Urinary bladder (tissue), 4 donors: ENCODE measurements around the gene TEKT3. TPM values are rescaled to one million over a fixed set of nuclear protein-coding genes. Genes with fewer than 3 reads are reported as not detected.

Source experiments
- DNase-seq: peaks from one replicate; pipeline ENCODE4 v3.0.0-alpha.2; 2015; ENCODE audit errors: extremely low spot score
- H3K27ac ChIP-seq: one replicate; pipeline ENCODE4 v1.5.1; 2013; ENCODE audit warnings: low read depth, mild to moderate bottlenecking, moderate library complexity
- H3K36me3 ChIP-seq: one replicate; pipeline ENCODE4 v1.6.1; 2013; ENCODE audit warnings: mild to moderate bottlenecking, moderate library complexity; ENCODE audit not compliant: insufficient read depth
- H3K4me1 ChIP-seq: one replicate; pipeline ENCODE4 v1.6.1; 2013; ENCODE audit warnings: mild to moderate bottlenecking, moderate library complexity; ENCODE audit not compliant: insufficient read depth
- H3K4me3 ChIP-seq: one replicate; pipeline ENCODE4 v1.5.1; 2013; ENCODE audit warnings: low read depth, low read length
- WGBS: extraction: QIAGEN DNeasy Blood & Tissue Kit; methylation state at CpG from one replicate; pipeline ENCODE4 v1.1.7; 2013; 5-methylcytosine and 5-hydroxymethylcytosine counted together
- polyA plus RNA-seq: library from polyadenylated mRNA; stranded (reverse); fragments of 200-250 nt; gene quantifications from one replicate; pipeline ENCODE4 v1.2.3, GENCODE V29; 2013
- total RNA-seq: library from RNA; depleted of rRNA; stranded (reverse); fragments of >200 nt; gene quantifications from one replicate; pipeline ENCODE4 v1.2.3, GENCODE V29; 2014
- donor health status: healthy with polysubstance abuse.
- donor health status: healthy.

The TEKT3 gene
- total RNA-seq (1.1 TPM), polyA plus RNA-seq (1.0 TPM)

- Histone ChIP-seq H3K36me3 (no peaks in the 10 kb centered on the region), H3K4me1 (no peaks in the 10 kb centered on the region), H3K4me3 (peak within 1 kb of the TSS; percentile 43), H3K27ac (no peak within 1 kb of the TSS)
- WGBS: under 1% methylated on average over 36 of the region's 36 CpGs
- peak; percentile 37 for DNase-seq
Observed at GRCh38 chr17:15341385-15341849, at the start of gene TEKT3. Gene TEKT3, minus strand, starts transcription at chr17:15341597. Its CDS starts 10,012 bp downstream, at chr17:15331585.

- WGBS: 70% methylated on average over 8 of the region's 8 CpGs
- Histone ChIP-seq H3K4me3 (no peak overlapping the region), H3K36me3 (no peaks in the 10 kb centered on the region), H3K27ac (no peak overlapping the region), H3K4me1 (no peaks in the 10 kb centered on the region)
- DNase-seq: no peak
Observed at GRCh38 chr17:15388356-15389041, 47.1 kb upstream of the TEKT3 start.

- WGBS: 95% methylated on average over 4 of the region's 4 CpGs
- no peaks in the 10 kb centered on the region for H3K36me3 ChIP-seq
- no peaks in the 10 kb centered on the region for H3K4me1 ChIP-seq
- no peak for DNase-seq
- no peak overlapping the region for H3K27ac ChIP-seq
- no peak overlapping the region for H3K4me3 ChIP-seq
Observed at GRCh38 chr17:15386083-15386482, 44.7 kb upstream of the TEKT3 start.

- no peaks in the 10 kb centered on the region for H3K4me1 ChIP-seq
- H3K36me3 ChIP-seq: no peaks in the 10 kb centered on the region
- H3K4me3 ChIP-seq: no peak overlapping the region
- 18% methylated on average over 2 of the region's 2 CpGs for WGBS
- no peak for DNase-seq
- no peak overlapping the region for H3K27ac ChIP-seq
Observed at GRCh38 chr17:15385305-15385704, 43.9 kb upstream of the TEKT3 start.

- peak overlapping the region; percentile 51 for H3K27ac ChIP-seq
- no peak overlapping the region for H3K4me3 ChIP-seq
- DNase-seq: no peak
- 32% methylated on average over 9 of the region's 9 CpGs for WGBS
- H3K36me3 ChIP-seq: no peaks in the 10 kb centered on the region
- H3K4me1 ChIP-seq: no peaks in the 10 kb centered on the region
Observed at GRCh38 chr17:15384142-15384787, 42.9 kb upstream of the TEKT3 start.

- no peaks in the 10 kb centered on the region for H3K36me3 ChIP-seq
- H3K27ac ChIP-seq: no peak overlapping the region
- H3K4me3 ChIP-seq: no peak overlapping the region
- 42% methylated on average over 1 of the region's 1 CpG for WGBS
- DNase-seq: no peak
- no peaks in the 10 kb centered on the region for H3K4me1 ChIP-seq
Observed at GRCh38 chr17:15382914-15383313, 41.5 kb upstream of the TEKT3 start.

- no peak overlapping the region for H3K4me3 ChIP-seq
- DNase-seq: no peak
- no peak overlapping the region for H3K27ac ChIP-seq
- WGBS: 52% methylated on average over 2 of the region's 2 CpGs
- H3K36me3 ChIP-seq: no peaks in the 10 kb centered on the region
- no peaks in the 10 kb centered on the region for H3K4me1 ChIP-seq
Observed at GRCh38 chr17:15381707-15382106, 40.3 kb upstream of the TEKT3 start.

- DNase-seq: no peak
- H3K4me1 ChIP-seq: no peaks in the 10 kb centered on the region
- WGBS: 81% methylated on average over 4 of the region's 4 CpGs
- no peak overlapping the region for H3K27ac ChIP-seq
- no peaks in the 10 kb centered on the region for H3K36me3 ChIP-seq
- no peak overlapping the region for H3K4me3 ChIP-seq
Observed at GRCh38 chr17:15380446-15380845, 39.0 kb upstream of the TEKT3 start.

GRCh38 chr17:15379659-15380058, 38.3 kb upstream of the TEKT3 start:
- H3K36me3 ChIP-seq: no peaks in the 10 kb centered on the region
- H3K4me3 ChIP-seq: no peak overlapping the region
- 95% methylated on average over 5 of the region's 5 CpGs for WGBS
- DNase-seq: no peak
- no peak overlapping the region for H3K27ac ChIP-seq
- no peaks in the 10 kb centered on the region for H3K4me1 ChIP-seq

- WGBS: 89% methylated on average over 4 of the region's 4 CpGs
- H3K4me3 ChIP-seq: no peak overlapping the region
- DNase-seq: no peak
- no peaks in the 10 kb centered on the region for H3K4me1 ChIP-seq
- H3K36me3 ChIP-seq: no peaks in the 10 kb centered on the region
- no peak overlapping the region for H3K27ac ChIP-seq
Observed at GRCh38 chr17:15378243-15378642, 36.8 kb upstream of the TEKT3 start.

- Histone ChIP-seq H3K4me1 (no peaks in the 10 kb centered on the region), H3K27ac (no peak overlapping the region), H3K4me3 (no peak overlapping the region), H3K36me3 (no peaks in the 10 kb centered on the region)
- DNase-seq: peak; percentile 58
- WGBS: 37% methylated on average over 6 of the region's 6 CpGs
Observed at GRCh38 chr17:15377616-15378015, 36.2 kb upstream of the TEKT3 start.

GRCh38 chr17:15377200-15377599, 35.8 kb upstream of the TEKT3 start:
- WGBS: 75% methylated on average over 4 of the region's 4 CpGs
- DNase-seq: no peak
- Histone ChIP-seq H3K27ac (no peak overlapping the region), H3K36me3 (no peaks in the 10 kb centered on the region), H3K4me3 (no peak overlapping the region), H3K4me1 (no peaks in the 10 kb centered on the region)

- WGBS: 93% methylated on average over 9 of the region's 9 CpGs
- no peaks in the 10 kb centered on the region for H3K36me3 ChIP-seq
- no peak for DNase-seq
Observed at GRCh38 chr17:15371376-15372130, 30.2 kb upstream of the TEKT3 start.

GRCh38 chr17:15368600-15368999, 27.2 kb upstream of the TEKT3 start:
- Histone ChIP-seq H3K4me1 (no peaks in the 10 kb centered on the region), H3K4me3 (no peak overlapping the region), H3K27ac (no peak overlapping the region), H3K36me3 (no peaks in the 10 kb centered on the region)
- no peak for DNase-seq
- 73% methylated on average over 2 of the region's 2 CpGs for WGBS

More at GRCh38 chr17:15371376-15372130, 30.2 kb upstream of the TEKT3 start:
- no peak overlapping the region for H3K4me3 ChIP-seq
- H3K27ac ChIP-seq: no peak overlapping the region
- H3K4me1 ChIP-seq: no peaks in the 10 kb centered on the region
